ENCODE results near the gene C19orf85.
"Not testable (repeated sequence)": the region's sequence is repeated elsewhere in the genome, so short reads cannot be mapped to it uniquely, and the experiment has no call there.

The C19orf85 gene

DNA sequence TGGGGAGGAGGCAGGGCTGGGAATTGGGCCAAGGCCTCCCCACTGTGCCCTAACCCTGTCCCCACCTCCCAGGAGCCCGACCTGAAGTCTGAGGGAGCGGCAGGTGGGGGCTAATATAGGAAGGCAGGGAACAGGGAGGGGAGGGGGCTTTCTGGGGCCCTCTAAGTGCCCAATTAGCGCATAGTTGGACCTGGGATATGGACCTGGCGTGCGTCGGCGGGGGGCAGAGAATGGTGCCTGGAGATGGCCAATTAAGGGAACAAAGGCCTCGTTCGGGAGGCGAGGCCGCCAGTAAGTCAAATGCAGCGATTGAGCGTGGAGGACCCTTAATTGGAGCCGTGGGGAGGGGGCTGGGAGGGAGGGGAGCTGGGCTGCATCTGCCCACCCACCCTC lies at the start of gene C19orf85:
TSS of gene C19orf85 (minus strand) at position 90 of the 393 bp plus-strand sequence. CDS start 197 bp downstream, outside the sequence.
- no peak for DNase-seq (ENCODE audit: low spot score)
- no peak for FAIRE-seq

DNA sequence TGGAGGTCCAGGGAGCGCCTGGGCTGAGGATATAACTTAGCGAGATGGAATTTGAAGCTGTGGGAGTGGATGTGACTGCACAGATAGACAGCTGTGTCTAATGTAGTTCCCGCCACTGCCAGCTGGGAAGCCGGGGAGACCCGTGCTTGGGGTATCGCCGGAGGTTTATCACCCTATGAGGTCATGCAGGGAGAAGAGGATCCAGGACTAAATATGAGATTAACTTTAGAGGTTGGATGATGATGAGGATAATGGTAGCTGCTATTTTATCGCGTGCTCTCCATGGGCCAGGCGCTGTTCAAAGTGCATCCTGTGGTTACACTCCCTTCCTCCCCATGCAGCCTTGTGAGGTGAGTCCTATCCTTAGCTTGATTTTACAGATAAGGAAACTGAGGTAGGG lies 43.6 kb upstream of the C19orf85 start:
- FAIRE-seq (no peak), DNase-seq (ENCODE audit: low spot score) (no peak)

DNA sequence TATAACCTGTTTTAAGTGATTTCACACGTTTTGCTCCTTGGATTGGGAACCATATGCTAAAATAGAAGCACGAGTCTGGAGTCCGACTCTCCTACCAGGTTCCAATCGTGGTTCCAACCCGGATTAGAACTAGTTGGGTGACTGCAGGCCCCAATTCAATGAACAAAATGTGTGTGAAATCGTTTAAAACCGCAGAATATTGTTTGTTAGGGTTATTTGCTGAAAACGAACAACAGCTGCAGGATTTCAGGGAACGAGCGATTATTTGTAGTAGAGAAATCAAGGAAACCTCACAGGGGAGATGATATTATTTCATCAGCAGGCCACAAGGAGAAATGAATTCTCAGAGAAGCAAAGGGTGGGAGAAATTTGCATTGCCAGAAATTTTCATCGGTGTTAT lies 40.4 kb upstream of the C19orf85 start:
- DNase-seq (ENCODE audit: low spot score) (no peak), FAIRE-seq (no peak)

DNA sequence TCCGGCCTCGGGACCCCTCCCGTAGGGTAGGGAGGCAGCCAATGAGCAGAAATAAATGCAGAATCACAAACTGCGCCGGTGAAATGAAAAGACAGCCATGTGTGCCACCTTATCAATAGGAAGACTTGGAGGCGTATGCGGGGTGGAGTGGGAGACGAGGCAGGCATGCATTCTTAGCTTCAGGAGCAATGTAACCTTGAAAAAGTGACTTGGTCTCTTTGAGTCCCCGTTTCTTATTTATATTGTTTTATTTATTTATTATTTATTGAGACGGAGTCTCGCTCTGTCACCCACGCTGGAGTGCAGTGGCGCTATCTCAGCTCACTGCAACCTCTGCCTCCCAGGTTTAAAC lies 39.7 kb upstream of the C19orf85 start:
- DNase-seq (ENCODE audit: low spot score): no peak
- FAIRE-seq: no peak

DNA sequence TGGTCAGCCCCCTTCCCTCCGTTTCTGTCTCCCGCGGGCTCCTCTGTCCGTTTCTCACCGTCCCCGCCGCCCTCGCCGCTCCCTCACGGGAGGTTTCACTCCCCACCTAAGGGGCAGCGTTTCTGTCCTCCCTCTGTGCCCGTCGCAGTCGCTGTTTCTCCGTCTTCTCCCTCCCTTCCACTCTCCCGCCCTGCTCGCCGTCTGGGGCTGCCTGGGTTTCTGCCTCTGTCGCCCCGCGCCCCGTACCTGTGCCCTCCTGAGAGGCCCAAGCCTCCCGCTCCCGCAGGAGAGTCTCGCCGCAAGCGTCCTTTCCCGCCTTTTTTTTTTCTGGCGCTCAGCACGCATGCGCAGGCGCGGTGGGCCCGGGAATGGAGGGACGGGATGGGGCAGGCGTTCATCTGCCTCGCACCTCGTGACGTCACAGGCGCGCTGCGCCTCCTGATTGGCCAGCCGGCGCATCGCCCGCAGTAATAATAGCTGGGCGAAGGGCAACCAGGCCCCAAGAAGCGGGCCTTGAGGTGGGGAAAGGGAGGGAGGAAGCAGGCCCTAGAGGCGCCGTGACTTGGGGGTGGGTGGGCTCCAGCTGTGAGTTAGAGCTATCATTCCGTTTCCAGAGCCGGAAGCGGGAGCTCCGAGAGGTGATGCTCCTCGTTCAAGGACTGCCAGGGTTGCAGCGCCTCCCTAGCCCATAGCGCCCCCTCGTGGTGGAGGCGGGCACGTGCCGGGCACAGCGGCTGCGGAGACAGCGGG lies 39.1 kb upstream of the C19orf85 start:
- peak; percentile 88 for DNase-seq (ENCODE audit: low spot score)
- FAIRE-seq: peak; percentile 71

DNA sequence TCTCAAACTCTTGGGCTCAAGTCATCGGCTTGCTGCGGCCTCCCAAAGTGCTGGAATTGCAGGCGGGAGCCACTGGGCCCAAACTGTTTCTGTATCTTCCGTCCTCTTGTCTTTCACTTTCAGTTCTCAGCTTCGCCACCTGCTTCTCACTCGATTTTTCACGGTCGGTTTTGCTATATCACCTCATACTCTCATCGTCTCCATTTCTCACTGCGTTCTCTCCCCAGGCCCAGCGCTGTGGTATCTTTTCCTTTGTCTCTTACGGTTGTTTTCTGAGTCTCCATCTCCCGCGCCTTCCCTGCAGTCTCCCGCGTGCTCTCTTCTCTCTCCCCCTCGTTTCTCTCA lies 38.6 kb upstream of the C19orf85 start:
- DNase-seq (ENCODE audit: low spot score): no peak
- no peak for FAIRE-seq

DNA sequence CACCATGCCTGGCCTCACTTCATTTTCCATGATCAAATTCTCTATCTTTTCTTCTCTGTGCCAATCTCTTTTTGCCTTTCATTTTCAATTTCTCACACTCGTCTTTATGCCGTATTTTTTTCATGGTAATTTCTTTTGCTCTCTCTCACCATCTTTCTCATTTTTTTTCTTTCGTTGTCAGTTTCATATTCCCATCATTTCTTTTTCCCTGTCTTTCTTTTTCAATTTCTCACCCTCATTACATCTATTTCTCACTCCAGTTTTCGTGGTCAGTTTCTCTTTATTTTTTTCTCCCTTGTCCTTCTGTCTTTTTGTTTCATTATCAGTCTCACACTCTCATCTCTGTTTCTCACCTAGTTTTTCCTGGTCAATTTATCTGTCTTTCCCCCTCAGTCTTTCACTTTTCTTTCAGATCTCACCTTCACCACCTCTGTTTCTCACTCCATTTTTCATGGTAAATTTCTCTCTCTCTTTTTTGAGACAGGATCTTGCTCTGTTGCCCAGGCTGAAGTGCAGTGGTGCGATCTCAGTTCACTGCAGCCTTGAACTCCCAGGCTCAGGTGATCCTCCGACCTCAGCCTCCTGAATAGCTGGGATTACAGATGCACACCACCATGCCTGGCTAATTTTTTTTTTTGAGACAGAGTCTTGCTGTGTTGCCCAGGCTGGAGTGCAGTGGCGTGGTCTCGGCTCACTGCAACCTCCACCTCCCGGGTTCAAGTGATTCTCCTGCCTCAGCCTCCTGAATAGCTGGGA lies 37.8 kb upstream of the C19orf85 start:
- DNase-seq (ENCODE audit: low spot score) (no peak), FAIRE-seq (no peak)

DNA sequence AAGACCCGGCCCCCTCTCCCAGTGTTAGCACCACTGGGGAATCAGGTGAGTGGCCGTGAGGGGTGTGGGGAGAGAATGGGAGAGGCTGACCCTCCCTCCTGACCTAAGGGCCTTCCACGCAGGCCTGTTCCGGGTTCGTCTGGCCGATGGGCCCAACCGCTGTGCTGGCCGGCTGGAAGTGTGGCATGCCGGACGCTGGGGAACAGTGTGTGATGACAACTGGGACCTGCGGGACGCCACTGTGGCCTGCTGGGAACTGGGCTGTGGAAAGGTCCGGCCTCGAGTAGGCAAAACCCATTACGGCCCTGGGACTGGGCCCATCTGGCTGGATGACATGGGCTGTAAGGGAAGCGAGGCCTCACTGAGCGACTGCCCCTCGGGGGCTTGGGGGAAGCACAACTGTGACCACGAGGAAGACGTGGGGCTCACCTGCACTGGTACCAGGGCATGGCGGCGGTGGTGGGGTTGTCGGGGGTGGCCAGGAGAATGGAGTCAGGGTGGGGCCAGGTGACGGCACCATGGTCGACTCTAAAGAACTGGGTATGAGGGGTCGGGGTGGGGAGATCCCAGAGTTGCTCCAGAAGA lies 35.9 kb upstream of the C19orf85 start:
- FAIRE-seq: no peak
- no peak for DNase-seq (ENCODE audit: low spot score)

DNA sequence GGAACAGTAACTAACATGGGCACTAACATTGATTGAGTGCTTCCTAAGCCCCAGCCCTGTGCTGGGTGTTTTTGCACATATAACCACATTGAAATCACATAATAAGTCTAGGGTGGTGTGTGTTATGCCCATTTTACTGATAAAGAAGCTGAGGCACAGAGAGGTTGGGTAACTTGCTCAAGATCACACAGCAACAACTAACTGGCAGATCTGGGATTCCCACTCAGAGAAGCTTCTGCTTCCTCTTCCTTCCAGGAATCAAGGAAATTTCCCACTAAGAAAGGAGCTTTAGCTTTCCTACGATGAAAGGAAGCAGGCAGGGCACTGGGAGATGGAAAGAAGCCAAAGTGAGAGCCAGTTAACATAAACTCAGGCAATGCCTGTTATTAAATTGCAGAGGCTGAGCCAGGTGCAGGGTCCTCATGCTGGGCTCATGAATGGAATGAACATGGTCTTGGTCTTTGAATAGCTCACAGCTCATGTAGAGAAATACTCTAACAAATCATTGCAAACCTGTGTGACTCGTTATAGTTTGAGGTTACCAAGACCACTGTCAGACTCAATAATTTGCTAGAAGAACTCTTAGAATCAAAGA lies 33.8 kb upstream of the C19orf85 start:
- FAIRE-seq: no peak
- no peak for DNase-seq (ENCODE audit: low spot score)

DNA sequence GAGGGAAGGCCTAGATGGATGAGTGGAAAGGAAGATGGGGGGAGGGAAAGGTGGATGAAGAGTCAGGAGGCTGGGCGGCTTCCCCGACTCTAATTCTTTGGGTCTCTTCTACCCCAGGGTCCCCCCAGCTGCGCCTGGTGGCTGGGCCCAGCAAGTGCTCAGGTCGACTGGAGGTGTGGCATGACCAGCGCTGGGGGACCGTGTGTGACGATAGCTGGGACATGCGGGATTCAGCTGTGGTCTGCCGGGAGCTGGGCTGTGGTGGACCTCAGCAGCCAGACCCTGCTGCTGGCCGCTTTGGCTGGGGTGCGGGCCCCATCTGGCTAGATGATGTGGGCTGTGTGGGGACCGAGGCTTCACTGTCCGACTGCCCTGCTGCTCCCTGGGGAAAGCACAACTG lies 33.2 kb upstream of the C19orf85 start:
- no peak for FAIRE-seq

DNA sequence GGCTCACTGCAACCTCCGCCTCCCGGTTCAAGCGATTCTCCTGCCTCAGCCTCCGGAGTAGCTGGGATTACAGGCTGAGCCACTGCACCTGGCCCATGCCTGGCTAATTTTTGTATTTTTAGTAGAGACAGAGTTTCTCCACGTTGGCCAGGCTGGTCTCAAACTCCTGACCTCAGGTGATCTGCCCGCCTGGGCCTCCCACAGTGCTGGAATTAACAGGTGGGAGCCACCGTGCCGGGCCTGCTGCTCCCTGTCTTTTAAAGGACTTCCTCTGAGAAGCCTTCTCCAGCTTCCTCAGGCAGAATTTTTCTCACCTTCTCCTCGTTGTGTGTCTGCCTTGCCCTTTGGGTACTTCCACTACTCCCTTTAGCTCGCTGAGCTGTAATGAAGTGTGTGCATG lies 32.3 kb upstream of the C19orf85 start:
- DNase-seq (ENCODE audit: low spot score); FAIRE-seq: not testable (repeated sequence)

More for the DNA sequence above, 33.2 kb upstream of the C19orf85 start:
- DNase-seq (ENCODE audit: low spot score): no peak

DNA sequence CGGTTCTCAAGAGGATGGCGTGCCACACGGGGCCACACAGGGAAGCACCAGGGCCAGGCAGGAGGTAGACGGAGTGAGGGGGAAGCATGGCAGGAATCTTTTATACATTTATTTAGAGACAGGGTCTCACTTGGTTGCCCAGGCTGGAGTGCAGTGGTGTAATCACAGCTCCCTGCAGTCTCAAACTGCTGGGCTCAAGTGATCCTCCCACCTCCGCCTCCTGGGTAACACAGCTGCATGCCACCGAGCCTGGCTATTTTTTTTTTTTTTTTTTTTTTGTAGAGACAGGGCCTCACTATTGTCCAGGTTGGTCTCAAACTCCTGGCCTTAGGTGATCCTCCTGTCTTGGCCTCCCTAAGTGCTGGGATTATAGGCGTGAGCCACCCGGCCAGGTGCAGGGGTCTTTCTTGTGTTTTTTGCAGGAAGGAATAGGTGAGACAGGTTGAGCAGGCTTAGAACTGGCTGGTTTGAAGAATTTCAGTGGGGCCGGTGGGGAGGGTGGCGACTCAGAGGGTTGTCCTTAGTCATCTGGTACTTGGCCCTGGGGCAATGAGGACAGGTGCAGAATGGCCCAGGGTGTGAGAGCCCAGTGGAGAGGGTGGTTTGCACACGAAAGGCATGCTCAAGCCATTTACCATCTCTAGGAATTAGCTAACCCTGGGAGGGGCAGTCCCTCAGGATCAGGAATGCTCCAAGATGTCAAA lies 31.2 kb upstream of the C19orf85 start:
- FAIRE-seq (no peak), DNase-seq (ENCODE audit: low spot score) (no peak)

DNA sequence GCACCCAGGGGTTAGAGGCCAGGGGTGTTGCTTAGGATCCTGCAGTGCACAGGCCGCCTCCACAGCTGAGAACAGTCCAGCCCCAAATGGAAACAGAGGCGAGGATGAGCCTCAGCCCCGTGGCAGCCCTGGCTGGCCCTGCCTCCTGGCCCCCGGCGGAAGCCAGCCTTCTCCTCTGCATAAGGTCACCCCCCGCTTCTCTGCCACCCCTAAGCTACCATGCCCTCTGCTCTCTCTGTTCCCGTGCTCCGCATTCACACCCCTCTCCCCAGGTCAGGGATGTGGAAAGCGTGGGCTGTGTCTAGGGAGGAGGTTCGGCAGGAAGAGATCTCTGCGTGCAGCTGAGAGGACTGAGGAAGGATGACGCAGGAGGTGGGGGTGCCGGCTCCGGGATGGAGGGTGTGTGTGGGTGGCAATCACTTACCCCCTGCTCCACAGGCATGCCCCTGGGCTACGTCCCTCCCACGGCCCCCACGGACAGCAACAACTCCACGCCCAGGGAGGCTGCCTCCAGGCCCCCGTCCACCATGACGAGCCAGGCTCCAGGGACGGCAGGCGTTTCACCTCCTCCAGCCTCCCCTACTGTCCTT lies 29.7 kb upstream of the C19orf85 start:
- FAIRE-seq (no peak), DNase-seq (ENCODE audit: low spot score) (no peak)

DNA sequence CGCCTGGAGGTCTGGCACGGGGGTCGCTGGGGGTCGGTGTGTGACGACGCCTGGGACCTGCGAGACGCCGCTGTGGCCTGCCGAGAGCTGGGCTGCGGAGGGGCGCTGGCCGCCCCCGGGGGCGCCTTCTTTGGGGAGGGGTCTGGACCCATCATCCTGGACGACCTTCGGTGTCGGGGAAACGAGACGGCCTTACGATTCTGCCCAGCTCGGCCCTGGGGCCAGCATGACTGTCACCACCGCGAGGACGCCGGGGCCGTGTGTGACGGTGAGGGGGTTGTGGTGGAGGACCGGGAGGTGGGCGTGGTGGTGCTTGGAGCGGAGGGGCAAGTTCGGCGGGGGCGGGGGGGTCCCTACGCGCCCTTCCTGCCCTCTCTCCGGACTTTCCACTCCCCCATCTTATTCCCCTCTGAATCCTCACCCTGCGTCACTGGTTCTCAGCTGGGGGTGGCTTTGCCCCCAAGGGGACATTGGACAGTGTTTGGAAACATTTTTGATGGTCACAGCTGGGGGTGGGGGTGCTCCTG lies 29.2 kb upstream of the C19orf85 start:
- DNase-seq (ENCODE audit: low spot score) (no peak), FAIRE-seq (no peak)

DNA sequence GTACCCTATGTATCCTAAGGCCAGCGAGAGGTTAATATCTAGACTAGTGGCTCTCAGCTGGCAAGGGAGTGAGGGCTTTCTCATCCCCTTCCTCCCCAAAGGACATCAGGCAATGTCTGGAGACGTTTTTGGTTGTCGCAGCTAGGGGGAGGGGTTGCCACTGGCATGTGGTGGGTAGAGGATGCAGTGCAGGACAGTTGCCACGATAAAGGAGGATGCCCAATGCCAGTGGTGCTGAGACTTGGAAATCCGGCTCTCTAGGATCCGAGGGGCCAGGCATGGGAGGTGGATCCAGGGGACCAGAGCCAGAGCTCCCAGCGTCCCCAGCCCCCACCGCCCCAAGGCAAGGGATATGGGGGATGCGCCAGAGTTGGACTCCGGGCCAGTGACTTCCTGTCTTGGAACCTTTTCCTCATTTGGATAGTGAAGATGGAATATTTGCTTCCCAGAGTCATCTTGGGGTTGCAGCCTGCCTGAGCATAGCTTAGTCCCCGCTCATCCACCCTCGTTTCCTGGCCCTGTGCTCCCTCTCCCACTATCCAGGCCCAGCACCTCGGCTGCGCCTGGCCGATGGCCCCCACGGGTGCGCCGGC lies 28.6 kb upstream of the C19orf85 start:
- DNase-seq (ENCODE audit: low spot score) (no peak), FAIRE-seq (no peak)

DNA sequence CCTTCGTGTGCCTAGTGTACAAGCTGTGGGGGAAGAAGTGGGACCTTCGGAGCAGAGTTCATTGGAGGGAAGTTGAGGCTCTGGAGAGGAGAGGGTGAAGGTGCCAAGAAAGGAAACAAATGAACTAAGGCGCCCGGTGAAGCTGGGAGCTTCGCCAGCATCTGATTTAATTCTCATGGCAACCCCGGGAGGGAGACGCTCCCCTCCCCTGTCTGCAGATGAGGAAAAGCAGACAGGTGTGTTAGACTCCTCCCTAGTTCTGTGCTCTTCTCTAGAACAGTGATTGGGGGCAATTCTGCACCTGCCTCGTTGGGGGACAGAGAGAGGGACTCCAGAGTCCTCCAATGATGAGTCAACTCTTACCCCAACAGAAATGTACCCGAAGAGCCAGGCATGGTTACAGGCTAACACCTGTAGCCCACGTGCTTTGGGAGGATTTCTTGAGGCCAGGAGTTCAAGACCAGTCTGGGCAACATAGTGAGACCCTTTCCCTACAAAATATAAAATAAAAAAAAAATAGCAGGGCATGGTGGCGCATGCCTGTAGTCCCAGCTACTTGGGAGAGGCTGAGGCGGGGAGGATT lies 27.9 kb upstream of the C19orf85 start:
- no peak for FAIRE-seq
- DNase-seq (ENCODE audit: low spot score): no peak

DNA sequence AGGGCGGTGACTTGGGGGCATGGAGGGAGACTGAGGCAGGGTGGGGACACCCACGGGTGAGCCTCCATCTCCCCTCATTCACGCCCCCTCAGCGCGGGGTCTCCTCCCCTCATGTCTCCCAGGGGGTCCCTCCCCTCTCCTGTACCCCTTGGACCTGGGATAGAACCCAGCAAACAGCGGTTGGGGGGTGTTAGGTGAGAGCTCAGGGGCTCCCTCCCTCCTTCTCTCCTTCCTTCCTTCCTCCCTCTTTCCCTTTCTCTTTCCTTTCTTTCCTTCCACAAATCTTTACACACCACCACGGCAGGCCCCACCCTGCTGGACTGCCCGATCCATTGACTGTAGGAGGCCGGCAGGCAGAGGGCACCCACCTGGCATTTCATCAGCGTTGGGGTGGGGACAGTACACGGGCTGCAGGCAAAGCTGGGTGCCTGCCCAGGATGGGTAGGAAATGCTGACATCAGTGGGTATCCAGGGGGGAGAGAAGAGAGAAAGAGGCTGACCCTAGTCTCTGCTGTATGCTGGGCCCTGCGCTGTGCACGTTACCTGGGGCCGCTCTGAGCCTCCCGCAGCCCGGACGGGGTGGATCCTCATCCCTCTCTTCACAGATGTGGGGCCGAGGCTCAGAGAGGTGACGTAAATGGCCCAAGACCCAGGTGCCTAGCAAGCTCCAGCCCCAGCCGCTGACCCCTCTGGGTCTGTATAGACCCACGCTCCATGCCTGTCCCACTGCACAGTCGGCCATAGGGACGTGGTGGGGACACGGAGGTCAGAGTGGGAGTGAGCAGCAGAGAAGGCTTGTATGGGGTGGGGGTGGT lies 27.2 kb upstream of the C19orf85 start:
- DNase-seq (ENCODE audit: low spot score) (no peak), FAIRE-seq (no peak)

DNA sequence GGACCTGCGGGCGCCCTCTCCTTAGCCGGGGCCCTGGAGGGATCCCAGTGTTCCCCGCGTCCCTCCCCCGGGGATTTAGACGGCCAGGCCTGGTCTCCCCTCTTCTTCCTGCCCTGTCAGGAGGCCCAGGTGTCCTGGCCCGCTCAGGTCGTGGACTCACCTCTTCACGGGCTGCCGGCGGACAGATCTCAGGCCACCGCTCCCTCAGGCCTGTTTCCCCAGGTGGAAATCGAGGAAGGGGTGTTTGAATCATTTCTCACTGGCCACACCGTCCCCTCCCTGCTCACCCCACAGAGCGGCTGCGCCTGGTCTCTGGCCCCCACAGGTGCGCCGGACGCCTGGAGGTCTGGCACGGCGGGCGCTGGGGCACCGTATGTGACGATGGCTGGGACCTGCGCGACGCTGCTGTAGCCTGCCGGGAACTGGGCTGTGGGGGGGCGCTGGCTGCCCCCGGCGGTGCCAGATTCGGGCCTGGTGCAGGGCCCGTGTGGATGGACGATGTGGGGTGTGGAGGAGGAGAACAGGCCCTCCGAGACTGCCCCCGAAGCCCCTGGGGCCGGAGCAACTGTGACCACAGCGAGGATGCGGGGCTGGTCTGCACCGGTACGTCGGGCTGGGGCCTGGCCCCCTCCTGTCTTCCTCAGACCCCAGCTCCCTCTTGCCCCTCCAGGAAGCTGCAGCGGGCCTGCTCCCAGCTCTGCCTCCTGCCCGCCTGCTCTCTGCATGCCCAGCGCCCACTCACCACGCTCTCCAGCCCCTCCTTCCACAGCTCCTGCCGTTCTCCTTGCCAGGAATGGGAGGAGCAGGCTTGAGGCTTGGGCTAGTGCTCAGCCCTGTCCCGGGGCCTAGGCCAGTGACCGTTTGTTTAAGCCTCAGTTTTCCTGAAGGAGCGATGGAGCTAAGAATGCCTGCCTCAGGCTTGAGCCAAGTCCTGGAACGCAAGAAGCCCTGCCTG lies 26.2 kb upstream of the C19orf85 start:
- DNase-seq (ENCODE audit: low spot score) (no peak), FAIRE-seq (no peak)

Measured in urothelium cell line (cell line).